HFF-Myc (cell line): ENCODE measurements around the gene STK10.

Experiments
- DNase-seq: peaks from one replicate; pipeline ENCODE4 v3.0.0-alpha.2; 2011; ENCODE audit warnings: low read depth; ENCODE audit errors: extremely low read depth
- H3K4me3 ChIP-seq: replicated peaks from 2 replicates; pipeline ENCODE4 v1.5.1; 2011; ENCODE audit warnings: low read depth, mild to moderate bottlenecking, control low read depth, low read length
- CTCF ChIP-seq: IDR thresholded peaks from 2 replicates; pipeline ENCODE4 v1.5.1; 2012; ENCODE audit warnings: mild to moderate bottlenecking, low read depth, low read length, control low read depth; ENCODE audit errors: missing control alignments

Gene STK10

GRCh38 chr5:172167895-172168294 is 20.1 kb downstream of the STK10 start:
- DNase-seq: no peak
- H3K4me3 ChIP-seq: no peak overlapping the region
- TF ChIP-seq CTCF: no peak

- no peak for DNase-seq
- TF ChIP-seq CTCF: no peak
- H3K4me3 ChIP-seq: no peak overlapping the region
Observed at GRCh38 chr5:172166030-172166826, 21.8 kb downstream of the STK10 start.

- no peak overlapping the region for H3K4me3 ChIP-seq
- DNase-seq: no peak
- TF ChIP-seq CTCF: no peak
Observed at GRCh38 chr5:172165465-172165864, 22.6 kb downstream of the STK10 start.

GRCh38 chr5:172164769-172165212 is 23.2 kb downstream of the STK10 start:
- DNase-seq: no peak
- no peak overlapping the region for H3K4me3 ChIP-seq
- no peak for TF ChIP-seq CTCF

- H3K4me3 ChIP-seq: no peak overlapping the region
- no peak for TF ChIP-seq CTCF
- DNase-seq: no peak
Observed at GRCh38 chr5:172163346-172163745, 24.7 kb downstream of the STK10 start.

GRCh38 chr5:172162987-172163343 is 25.1 kb downstream of the STK10 start:
- TF ChIP-seq CTCF: no peak
- no peak overlapping the region for H3K4me3 ChIP-seq
- DNase-seq: no peak
